KBM-7 (cell line): ENCODE results near the gene ZNF527.

Experiments used
- DNase-seq: peaks from one replicate; pipeline ENCODE4 v3.0.0-alpha.2; 2015
- in situ Hi-C: fragments of 300-500 bp; cut with MboI; formaldehyde crosslinking; loops from 2 replicates; pipeline ENCODE4 v1.14.3; 2020; ENCODE audit warnings: low sequenced_read_pairs, low pct_unique_long_range_greater_than_20kb, mixed read lengths

The ZNF527 gene

GRCh38 chr19:37413313-37414084 is 42.6 kb downstream of the ZNF527 start:
- peak; percentile 35 for DNase-seq
- in situ Hi-C loops = no loop called here
